NCI-H69 (cell line): Measurements from ENCODE around the gene LACTB.

ENCODE experiments used
- DNase-seq: peaks from one replicate; lab custom pipeline; 2025; lab: John Stamatoyannopoulos, UW

Gene LACTB

DNA sequence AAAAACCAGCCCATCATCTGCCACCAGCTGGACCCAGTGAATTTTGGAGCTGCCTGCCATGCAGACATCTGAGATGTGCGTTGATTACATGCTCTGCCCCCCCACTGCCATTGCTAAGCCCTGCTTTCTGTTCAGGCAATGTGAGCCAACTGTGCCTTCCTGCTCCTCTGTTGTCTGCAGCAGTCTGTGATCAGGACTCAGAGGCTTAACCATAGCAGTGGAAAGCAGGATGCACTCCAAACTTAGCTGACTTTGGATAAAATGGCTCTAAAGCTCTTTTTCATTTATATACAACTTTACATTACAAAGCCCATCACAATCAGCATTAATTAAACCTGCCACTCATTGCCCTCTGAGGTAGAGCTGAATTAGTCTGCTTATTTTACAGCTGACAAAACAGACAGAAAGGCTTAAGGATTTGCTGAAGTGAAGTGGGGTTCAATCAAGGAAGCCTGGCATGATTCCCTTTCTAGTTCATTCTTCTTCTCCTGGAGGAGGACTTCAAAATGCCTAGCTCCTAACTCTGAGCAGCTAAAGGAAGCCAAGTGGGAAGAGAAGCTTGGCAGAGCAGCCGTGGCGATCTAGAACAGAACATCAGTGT is 51.3 kb downstream of the LACTB start:
- peak; percentile 53 for DNase-seq

DNA sequence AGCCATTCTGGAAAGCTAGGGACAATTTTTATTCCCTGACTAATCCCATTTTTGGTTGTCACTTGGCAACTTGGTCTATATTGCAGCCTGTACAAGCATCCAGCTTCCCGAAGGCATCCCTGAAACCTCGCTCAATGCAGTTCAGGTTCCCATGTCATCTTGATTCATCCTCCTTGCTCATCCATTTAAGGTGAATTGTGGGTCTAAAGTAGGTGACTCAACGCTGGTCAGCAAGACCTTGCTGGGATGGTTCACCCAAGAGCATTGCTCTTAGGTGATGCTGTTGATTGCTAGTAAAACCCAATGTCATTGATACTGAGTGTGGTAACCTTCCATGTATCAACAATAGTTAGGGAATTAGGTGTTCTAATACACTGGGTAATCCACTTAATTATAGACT is 54.6 kb downstream of the LACTB start:
- no peak for DNase-seq

- DNase-seq = peak; percentile 94
Observed at GRCh38 chr15:63178034-63178433, 56.4 kb downstream of the LACTB start.

DNA sequence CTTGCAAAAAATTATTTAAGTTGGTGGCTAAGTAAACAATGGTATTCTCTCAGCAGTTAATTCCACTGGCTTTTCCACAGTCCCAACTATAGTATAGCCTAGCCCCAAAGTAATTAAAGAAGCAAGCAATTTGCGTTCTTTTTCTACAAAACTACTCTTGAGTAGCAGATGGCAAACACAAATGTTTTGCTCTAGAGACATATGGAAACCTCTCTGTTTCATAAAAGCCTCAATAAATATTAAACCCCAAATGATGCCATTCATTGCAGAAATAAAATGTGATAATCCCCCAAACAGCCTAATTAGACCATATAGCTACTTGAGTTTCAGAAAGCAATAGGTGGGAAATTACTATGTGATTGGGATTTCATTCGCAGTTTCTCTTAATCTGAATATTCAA is 59.1 kb downstream of the LACTB start:
- no peak for DNase-seq

GRCh38 chr15:63181648-63182047 is 60.0 kb downstream of the LACTB start:
- no peak for DNase-seq

DNA sequence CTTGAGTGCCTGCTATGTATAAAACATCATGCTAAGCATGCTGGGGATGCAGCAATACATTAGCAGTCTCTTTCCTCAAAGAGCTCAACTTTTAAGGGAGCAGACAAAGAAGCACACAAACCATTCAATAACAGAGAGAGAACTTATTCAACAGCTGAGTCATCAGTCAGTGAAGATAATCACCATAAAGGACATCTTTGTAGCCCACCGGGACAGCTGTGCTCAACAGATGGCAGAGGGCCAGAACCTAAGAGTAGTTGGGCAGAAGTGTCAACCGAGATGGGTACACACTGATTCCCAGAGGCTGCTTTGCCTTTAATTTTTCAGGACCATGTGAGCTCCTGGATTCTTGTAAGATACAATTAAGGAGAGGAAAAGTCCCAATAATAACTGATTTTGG is 63.5 kb downstream of the LACTB start:
- DNase-seq = peak; percentile 76

- peak; percentile 39 for DNase-seq
Observed at GRCh38 chr15:63186065-63186464, 64.4 kb downstream of the LACTB start.

GRCh38 chr15:63187589-63188226 is 66.0 kb downstream of the LACTB start:
- DNase-seq = no peak

- DNase-seq = no peak
Observed at GRCh38 chr15:63188247-63188925, 66.7 kb downstream of the LACTB start.

DNA sequence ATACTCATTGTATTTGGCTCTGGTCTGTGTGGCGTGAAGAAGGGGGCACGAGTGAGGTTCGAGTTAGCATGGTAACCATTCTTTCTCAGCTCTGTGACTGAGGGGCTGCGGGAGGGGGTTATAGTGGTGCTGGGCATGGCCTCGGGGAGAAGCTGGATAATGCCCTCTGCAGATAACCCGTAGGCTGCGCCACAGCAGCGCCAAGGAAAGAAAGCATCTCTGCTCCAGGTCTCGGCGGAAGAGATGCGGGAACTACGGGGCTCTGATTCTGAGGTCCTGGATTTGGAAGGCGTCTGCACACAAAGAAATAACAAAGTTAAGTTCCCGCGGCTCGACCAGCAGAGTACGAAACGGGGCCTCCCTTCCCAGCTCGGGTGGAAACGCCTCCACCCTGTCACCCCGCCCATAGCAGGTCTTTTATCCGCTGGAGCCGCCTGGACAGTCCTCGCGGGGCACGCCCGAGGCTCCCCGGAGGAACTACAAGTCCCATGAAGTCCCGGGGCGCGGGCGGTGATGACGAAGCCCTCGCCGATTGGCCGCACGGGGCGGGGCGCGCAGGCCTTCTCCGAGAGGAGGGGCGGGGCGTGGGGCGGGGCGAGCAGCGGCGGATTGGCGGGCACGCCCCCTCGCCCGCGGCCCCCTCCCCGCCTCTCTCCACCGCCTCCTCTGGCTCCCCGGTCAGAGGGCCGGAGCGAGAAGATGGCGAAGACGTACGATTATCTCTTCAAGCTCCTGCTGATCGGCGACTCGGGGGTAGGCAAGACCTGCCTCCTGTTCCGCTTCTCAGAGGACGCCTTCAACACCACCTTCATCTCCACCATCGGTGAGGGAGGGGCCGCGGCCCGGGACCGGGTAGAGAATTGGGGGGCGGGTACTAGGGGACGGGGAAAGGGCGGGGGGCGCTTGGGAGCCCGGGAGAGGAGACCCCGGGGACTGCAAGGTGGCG is 67.5 kb downstream of the LACTB start, which contains the start of gene RAB8B:
RAB8B (plus strand) TSS at position 681 of the 946 bp plus-strand sequence; CDS start at position 700, 19 bp downstream.
- DNase-seq = peak; percentile 99

- peak; percentile 59 for DNase-seq
Observed at GRCh38 chr15:63189941-63190768, 68.5 kb downstream of the LACTB start.

- DNase-seq = no peak
Observed at GRCh38 chr15:63190769-63191649, 69.3 kb downstream of the LACTB start.
